Stimulated activated CD4-positive, alpha-beta T cell treated with anti-CD3 and anti-CD28 coated beads, Interleukin-4, amount 100 ng/mL, for 24 hours (primary cell): ENCODE data around the gene CRK.
"Not testable (repeated sequence)": the region's sequence is repeated elsewhere in the genome, so short reads cannot be mapped to it uniquely, and the experiment has no call there.

Experiments used
- DNase-seq: peaks from one replicate; pipeline ENCODE4 v3.0.0-alpha.2; 2020

Gene CRK

DNA sequence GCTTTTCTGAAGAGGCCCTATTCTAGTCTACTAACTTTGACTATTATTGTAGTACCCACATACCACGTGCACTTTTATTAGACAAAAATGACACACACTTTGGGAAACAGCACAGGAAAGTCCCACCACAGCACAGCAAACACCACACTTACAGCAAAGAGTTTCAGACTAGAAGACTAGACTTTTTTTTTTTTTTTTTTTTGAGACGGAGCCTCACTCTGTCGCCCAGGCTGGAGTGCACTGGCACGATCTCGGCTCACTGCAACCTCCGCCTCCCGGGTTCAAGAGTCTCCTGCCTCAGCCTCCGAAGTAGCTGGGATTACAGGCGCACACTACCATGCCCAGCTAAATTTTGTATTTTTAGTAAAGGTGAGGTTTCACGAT, 76.1 kb downstream of the CRK start:
- peak; percentile 48 for DNase-seq

DNA sequence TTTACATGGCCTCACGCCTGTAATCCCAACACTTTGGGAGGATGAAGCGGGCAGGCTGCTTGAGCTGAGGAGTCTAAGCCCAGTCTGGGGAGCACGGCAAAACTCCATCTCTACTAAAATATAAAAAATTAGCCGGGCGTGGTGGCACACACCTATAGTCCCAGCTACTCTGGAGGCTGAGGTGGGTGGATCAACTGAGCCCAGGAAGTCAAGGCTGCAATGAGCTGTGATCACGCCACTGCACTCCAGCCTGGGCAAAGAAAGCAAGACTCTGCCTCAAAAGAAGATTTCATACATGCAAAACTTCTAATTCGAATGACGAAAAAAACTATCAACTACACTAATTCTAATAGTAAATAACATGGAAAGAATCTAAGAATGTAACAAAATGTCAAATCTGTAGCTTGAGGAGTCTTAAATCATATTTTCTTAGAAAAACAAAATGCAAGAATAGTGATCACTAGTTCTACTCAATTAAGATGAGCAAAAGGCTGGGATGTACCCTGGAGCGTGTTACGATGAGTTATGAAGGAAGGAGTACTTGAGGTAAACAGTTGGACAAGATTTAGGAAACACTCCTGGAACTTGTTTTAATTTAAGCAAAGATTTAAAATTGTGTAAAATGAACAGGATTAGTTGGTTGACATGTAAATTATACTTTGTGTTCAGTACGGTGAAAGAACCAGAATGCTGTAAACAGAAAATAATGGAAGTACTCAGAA, 76.7 kb downstream of the CRK start:
- DNase-seq = no peak

DNA sequence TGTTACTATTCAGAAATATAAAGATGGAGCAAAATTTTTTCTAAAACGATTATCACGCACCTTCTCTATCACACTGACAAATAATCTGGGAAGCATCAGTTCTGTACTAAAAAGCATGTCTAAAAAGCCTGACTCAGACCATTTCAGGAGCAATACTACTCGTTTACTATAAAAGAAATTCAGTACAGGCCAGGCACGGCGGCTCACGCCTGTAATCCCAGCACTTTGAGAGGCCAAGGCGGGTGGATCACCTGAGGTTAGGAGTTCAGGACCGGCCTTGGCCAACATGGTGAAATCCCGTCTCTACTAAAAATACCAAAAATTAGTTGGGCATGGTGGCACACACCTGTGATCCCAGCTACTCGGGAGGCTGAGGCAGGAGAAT, 77.6 kb downstream of the CRK start:
- not testable (repeated sequence) for DNase-seq

DNA sequence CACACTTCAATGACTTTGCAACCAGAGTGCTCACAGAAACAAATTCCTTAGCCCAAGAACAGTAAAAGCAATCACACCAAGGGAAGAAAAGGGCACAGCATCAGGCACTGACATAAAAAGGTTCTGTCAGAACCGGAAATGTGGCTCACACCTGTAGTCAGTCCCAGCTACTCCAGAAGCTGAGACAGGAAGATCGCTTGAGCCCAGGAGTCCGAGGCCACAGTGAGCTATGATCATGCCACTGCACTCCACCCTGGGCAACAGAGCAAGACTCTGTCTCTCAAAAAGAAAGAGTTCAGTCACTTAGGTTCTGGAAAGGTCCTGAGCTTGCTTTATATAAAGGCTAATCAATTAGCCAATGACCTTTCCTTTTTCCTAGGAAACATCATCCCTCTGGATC, 78.7 kb downstream of the CRK start:
- DNase-seq = no peak

DNA sequence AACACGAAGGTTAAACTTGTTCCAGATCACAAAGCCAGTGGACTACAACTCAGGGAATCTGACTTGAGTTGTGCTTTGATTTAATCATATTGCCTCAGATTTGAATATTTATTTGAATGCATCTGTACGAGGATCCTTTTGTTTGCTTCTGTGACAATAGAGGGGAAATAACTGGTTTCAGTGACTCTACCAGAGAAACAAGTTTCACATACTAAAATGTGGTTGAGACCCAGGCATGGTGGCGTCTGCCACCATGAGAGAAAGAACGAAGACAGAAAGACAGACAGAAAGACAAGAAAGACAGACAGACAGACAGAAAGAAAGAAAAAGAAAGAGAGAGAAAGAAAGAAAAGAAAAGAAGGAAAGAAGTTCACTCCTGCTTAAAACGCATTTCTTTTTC, 80.0 kb downstream of the CRK start:
- DNase-seq = no peak

DNA sequence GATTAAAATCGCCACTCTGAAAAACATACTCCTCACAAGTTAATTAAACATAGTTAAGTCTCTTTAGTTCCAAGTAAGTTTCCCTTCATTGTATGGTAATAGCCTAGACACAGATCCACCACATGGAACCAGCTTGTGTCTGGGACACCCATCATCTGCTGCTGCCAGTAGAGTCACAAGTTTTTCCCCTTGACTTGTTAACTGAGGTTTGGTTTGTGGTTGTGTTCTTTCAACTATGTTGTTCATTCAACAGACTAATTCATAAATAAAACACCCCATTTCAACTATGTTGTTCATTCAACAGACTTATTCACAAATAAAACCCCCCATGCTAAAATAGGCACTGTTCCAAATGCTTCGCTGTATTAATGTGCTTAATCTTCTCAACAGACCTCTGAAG, 80.4 kb downstream of the CRK start:
- no peak for DNase-seq

DNA sequence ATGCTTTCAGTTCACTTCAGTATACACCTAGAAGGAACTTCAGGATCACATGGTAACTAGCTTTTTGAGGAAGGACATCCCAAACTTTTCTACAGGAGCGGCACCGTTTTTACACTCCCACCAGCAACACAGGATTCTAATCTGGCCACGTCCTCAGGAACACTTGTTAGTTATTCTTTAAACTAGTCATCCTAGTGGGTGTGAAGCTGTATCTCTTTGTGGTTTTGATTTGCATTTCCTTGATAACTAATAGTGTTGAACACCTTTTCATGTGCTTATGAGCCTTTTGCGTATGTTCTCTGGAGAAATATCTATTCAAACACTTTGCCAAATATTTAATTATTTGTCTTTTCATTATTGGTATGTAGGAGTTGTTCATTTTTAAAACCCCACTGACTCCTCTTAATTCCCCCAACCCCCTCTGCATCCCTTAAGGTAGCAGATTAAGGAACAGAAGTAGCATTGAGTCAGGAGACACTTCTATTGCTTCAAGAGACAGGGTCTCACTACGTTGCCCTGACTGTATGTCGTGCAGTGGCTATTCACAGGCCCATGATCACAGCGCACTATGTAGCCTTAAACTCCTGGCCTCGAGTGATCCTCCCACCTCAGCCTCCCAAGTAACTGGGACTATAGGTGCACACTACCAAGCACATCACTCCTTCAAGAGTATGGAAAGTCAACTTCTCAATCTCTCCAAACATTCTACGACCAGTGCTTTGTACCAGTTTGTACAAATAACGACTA, 81.4 kb downstream of the CRK start:
- DNase-seq = no peak

DNA sequence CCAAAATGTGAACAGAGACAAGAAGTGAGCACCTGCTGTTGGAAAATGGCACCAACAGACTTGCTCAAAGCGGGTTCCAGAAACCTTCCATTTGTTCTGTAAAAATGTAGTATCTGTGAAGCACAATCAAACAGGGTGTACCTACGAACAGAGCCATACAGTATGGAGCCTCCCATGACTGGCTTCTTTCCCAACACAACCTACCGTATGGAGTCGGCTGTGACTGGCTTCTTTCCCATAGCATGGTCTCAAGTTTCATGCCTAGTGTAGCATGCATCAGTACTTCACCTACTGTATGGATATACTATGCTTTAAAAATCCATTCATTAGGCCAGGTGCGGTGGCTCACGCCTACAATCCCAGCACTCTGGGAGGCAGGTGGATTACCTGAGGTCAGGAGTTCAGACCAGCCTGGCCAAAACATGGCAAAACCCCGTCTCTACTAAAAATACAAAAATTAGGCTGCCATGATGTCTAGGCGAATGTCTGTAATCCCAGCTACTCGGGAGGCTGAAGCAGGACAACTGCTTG, 82.3 kb downstream of the CRK start:
- no peak for DNase-seq

DNA sequence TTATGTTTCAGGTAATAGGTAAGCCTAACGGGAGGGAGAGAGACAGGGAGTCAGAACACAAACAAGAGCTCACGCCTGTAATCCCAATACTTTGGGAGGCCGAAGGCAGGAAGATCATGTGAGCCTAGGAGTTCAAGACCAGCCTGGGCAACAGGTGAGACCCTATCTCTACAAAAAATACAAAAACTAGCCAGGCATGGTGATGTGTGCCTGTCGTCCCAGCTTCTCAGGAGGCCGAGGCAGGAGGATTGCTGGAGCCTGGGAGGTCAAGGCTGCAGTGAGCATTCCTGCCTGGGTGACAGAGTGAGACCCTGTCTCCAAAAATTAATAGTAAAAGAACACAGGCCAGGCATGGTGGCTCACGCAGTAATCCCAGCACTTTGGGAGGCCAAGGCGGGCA, 83.4 kb downstream of the CRK start:
- no peak for DNase-seq

DNA sequence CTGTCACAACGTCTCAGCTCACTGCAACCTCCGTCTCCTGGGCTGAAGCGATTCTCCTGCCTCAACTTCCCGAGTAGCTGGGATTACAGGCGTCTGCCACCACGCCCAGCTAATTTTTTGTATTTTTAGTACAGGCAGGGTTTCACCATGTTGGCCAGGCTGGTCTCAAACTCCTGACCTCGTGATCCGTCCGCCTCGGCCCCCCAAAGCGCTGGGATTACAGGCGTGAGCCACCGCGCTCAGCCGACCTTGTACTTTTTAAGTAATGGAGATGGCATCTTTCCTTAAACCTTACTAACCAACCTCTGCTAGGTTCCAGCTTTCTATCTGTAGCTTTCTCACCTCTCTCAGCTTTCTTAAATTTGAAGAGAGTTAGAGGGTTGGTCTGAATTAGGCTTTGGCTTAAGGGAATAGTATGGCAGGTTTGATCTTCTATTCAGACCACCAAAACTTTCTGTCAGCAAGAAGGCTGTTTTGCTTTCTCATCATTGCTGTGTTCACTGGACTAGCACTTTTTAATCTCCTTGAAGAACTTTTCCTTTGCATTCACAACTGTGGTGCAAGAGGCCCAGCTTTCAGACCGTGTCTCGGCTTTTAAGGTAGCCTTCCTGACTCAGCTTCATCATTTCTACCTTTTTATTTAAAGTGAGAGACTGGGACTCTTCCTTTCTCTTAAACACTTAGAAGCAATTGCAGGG, 84.0 kb downstream of the CRK start:
- no peak for DNase-seq
